HepG2 (cell line): Measurements from ENCODE around the gene RGN. TPM values are rescaled to one million over a fixed set of nuclear protein-coding genes. Genes with fewer than 3 reads are reported as not detected.

Experiments used
- FOXP1 ChIP-seq, 2 experiments: fragments of 450-650 bp in 1 of 2; IDR thresholded peaks; 2 replicates each; pipeline ENCODE4 v1.6.1; 2017 to 2018; ENCODE audit warnings: antibody characterized with exemption in 1 of 2
- JDP2 ChIP-seq: sonication (generic); formaldehyde crosslinking; IDR thresholded peaks from 2 replicates; pipeline ENCODE4 v1.8.1; 2022; ENCODE audit warnings: missing genetic modification reagents, borderline replicate concordance
- KLF12 ChIP-seq: sonication (generic); formaldehyde crosslinking; IDR thresholded peaks from 2 replicates; pipeline ENCODE4 v1.4.0; 2020; ENCODE audit warnings: missing genetic modification reagents, borderline replicate concordance
- MAFG ChIP-seq: sonication (generic); formaldehyde crosslinking; IDR thresholded peaks from 2 replicates; pipeline ENCODE4 v1.5.1; 2020; ENCODE audit warnings: mild to moderate bottlenecking, missing genetic modification reagents
- NR2F2 ChIP-seq: IDR thresholded peaks from 2 replicates; pipeline ENCODE4 v1.6.1; 2012; ENCODE audit warnings: low read depth, inconsistent platforms, borderline replicate concordance
- PRMT3 ChIP-seq: sonication (generic); formaldehyde crosslinking; IDR thresholded peaks from 2 replicates; pipeline ENCODE4 v1.8.1; 2022; ENCODE audit warnings: low read depth, mild to moderate bottlenecking, moderate library complexity, missing genetic modification reagents, borderline replicate concordance
- SATB2 ChIP-seq: sonication (generic); formaldehyde crosslinking; IDR thresholded peaks from 2 replicates; pipeline ENCODE4 v1.5.0; 2020; ENCODE audit warnings: missing genetic modification reagents
- SPEN ChIP-seq: sonication (generic); formaldehyde crosslinking; IDR thresholded peaks from 2 replicates; pipeline ENCODE4 v1.5.1; 2020; ENCODE audit warnings: low read depth, mild to moderate bottlenecking, missing genetic modification reagents
- U2AF1 ChIP-seq: fragments of 200-400 bp; formaldehyde crosslinking; optimal IDR thresholded peaks from 2 replicates; pipeline ENCODE3; 2017; ENCODE audit warnings: mild to moderate bottlenecking, low read depth, low read length
- ZKSCAN1 ChIP-seq: fragments of 150-350 bp; IDR thresholded peaks from 2 replicates; pipeline ENCODE4 v1.6.1; 2014; ENCODE audit warnings: low read length
- ZNF10 ChIP-seq: sonication (generic); formaldehyde crosslinking; IDR thresholded peaks from 2 replicates; pipeline ENCODE4 v1.4.0; 2020; ENCODE audit warnings: mild to moderate bottlenecking, low read depth, missing genetic modification reagents, borderline replicate concordance
- ZNF138 ChIP-seq: sonication (generic); formaldehyde crosslinking; IDR thresholded peaks from 2 replicates; pipeline ENCODE4 v1.5.0; 2020; ENCODE audit warnings: mild to moderate bottlenecking, low read depth, missing genetic modification reagents
- ZNF142 ChIP-seq: sonication (generic); formaldehyde crosslinking; IDR thresholded peaks from 2 replicates; pipeline ENCODE4 v1.4.0; 2020; ENCODE audit warnings: missing genetic modification reagents
- ZNF350 ChIP-seq: sonication (generic); formaldehyde crosslinking; IDR thresholded peaks from 2 replicates; pipeline ENCODE4 v1.4.0; 2020; ENCODE audit warnings: mild to moderate bottlenecking, low read depth, missing genetic modification reagents, borderline replicate concordance
- ZNF616 ChIP-seq: sonication (generic); formaldehyde crosslinking; IDR thresholded peaks from 2 replicates; pipeline ENCODE4 v1.5.0; 2020; ENCODE audit warnings: low read depth, mild to moderate bottlenecking, missing genetic modification reagents
- ZSCAN29 ChIP-seq: sonication (generic); formaldehyde crosslinking; conservative IDR thresholded peaks from 2 replicates; pipeline ENCODE4 v1.4.0; 2020; ENCODE audit warnings: mild to moderate bottlenecking, missing genetic modification reagents
- ZSCAN9 ChIP-seq: IDR thresholded peaks from 2 replicates; pipeline ENCODE4 v1.6.1; 2016; ENCODE audit warnings: borderline replicate concordance
- polyA plus RNA-seq, 8 experiments: library from polyadenylated mRNA; depleted of rRNA in 3 of 8; stranded (reverse) in 7 of 8; unstranded in 1 of 8; fragments of >200 nt; fragmentation: Illumina TruSeq in 4 of 8; extraction: Trizol in 4 of 8; gene quantifications; 2 replicates each; pipeline versions ENCODE4 v1.2.1 to v1.2.3, GENCODE V29; 2011 to 2016; ENCODE audit warnings: low read depth in 4 of 8, missing spikeins in 1 of 8, mixed read lengths in 1 of 8; ENCODE audit not compliant: insufficient read depth in 1 of 8
- total RNA-seq, 5 experiments: library from RNA; depleted of rRNA; stranded (reverse); fragments of >200 nt; fragmentation: Illumina TruSeq; extraction: Trizol; gene quantifications; 2 replicates each; pipeline ENCODE4 v1.2.3, GENCODE V29; 2016; ENCODE audit warnings: low read depth in 1 of 5
- TF ChIP-seq, protein P1 (sequence below): sonication (generic); formaldehyde crosslinking; IDR thresholded peaks from 2 replicates; pipeline ENCODE4 v1.4.0; 2020; ENCODE audit warnings: missing genetic modification reagents, low read depth, mild to moderate bottlenecking, borderline replicate concordance
- TF ChIP-seq, protein P2 (sequence below): sonication (generic); formaldehyde crosslinking; IDR thresholded peaks from 2 replicates; pipeline ENCODE4 v1.4.0; 2020; ENCODE audit warnings: missing genetic modification reagents
- TF ChIP-seq, protein P3 (sequence below): IDR thresholded peaks from 2 replicates; pipeline ENCODE4 v1.6.1; 2012; ENCODE audit warnings: low read depth, low read length, improper control_type of control experiment

The RGN gene
- total and polyA plus RNA-seq, 2 of the 13 experiments (the other 11 are each of a cell fraction or from before 2014, with no cell fraction given), result 19.6 to 74.4 TPM

DNA sequence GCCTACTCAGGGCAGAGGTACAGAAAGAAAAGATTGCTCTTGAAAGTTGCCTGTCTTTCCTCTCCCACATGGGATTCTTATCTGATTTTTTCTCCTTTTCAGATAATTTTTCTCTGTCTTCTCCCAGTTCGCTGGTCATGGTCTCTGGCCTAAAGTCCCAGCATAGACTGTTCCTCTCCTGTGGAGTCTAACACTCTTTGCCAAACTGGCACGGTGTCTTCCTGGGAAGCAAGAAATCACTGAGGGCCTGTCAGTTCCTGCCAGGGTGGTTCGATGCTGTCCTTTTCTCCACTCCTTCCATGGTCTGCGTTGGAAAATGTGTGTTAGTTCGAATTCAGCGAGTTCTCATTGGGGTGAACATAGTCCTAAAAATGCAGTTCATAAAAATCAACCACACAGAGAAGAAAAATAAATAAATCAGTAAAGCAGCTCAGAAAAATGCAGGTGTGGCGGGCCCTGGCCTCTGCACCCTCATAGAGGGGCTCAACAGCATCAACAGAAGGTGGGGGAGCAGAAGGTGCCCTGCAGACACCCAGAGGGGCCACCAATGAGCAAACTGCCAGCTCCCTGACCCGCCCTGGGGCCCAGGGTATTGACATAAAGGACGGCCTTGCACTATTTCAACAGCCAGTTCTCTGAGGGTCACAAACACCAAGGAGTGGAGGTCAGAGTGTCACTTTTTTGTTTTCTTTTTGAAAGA lies 2.1 kb downstream of the RGN start (continued):
- TF ChIP-seq SATB2 (CRISPR knock-in tag), result no peak
- no peak for TF ChIP-seq ZSCAN9 (CRISPR knock-in tag)
- peak; percentile 43; the same call in 1 of the 2 replicates for TF ChIP-seq SPEN
- TF ChIP-seq FOXP1 (IDR thresholded peaks at IDR 0.05), result no peak
- TF ChIP-seq FOXP1 (CRISPR knock-in tag; IDR thresholded peaks at IDR 0.05), result peak; percentile 89
- no peak for TF ChIP-seq KLF12 (CRISPR knock-in tag)
- TF ChIP-seq ZNF616 (CRISPR knock-in tag), result no peak
- TF ChIP-seq, protein P1, sequence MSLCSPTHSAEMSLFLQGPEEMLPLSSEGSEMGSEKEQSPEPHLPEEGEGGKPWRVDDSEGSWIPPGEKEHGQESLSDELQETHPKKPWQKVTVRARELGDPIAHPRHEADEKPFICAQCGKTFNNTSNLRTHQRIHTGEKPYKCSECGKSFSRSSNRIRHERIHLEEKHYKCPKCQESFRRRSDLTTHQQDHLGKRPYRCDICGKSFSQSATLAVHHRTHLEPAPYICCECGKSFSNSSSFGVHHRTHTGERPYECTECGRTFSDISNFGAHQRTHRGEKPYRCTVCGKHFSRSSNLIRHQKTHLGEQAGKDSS, result no peak
- TF ChIP-seq ZNF350, result no peak; the same call in 1 of the 2 replicates
- no peak for TF ChIP-seq PRMT3
- TF ChIP-seq ZNF138 (CRISPR knock-in tag), result no peak
- TF ChIP-seq NR2F2, result peak; percentile 98
- TF ChIP-seq, protein P2, sequence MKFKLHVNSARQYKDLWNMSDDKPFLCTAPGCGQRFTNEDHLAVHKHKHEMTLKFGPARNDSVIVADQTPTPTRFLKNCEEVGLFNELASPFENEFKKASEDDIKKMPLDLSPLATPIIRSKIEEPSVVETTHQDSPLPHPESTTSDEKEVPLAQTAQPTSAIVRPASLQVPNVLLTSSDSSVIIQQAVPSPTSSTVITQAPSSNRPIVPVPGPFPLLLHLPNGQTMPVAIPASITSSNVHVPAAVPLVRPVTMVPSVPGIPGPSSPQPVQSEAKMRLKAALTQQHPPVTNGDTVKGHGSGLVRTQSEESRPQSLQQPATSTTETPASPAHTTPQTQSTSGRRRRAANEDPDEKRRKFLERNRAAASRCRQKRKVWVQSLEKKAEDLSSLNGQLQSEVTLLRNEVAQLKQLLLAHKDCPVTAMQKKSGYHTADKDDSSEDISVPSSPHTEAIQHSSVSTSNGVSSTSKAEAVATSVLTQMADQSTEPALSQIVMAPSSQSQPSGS (CRISPR knock-in tag), result peak; percentile 76; the same call in 1 of the 2 replicates
- TF ChIP-seq ZNF10, result no peak
- no peak for TF ChIP-seq JDP2 (CRISPR knock-in tag)
- no peak for TF ChIP-seq ZSCAN29
- TF ChIP-seq MAFG (CRISPR knock-in tag), result no peak
- TF ChIP-seq ZKSCAN1, result no peak
- no peak for TF ChIP-seq U2AF1
- no peak for TF ChIP-seq ZNF142 (CRISPR knock-in tag)
- TF ChIP-seq, protein P3, sequence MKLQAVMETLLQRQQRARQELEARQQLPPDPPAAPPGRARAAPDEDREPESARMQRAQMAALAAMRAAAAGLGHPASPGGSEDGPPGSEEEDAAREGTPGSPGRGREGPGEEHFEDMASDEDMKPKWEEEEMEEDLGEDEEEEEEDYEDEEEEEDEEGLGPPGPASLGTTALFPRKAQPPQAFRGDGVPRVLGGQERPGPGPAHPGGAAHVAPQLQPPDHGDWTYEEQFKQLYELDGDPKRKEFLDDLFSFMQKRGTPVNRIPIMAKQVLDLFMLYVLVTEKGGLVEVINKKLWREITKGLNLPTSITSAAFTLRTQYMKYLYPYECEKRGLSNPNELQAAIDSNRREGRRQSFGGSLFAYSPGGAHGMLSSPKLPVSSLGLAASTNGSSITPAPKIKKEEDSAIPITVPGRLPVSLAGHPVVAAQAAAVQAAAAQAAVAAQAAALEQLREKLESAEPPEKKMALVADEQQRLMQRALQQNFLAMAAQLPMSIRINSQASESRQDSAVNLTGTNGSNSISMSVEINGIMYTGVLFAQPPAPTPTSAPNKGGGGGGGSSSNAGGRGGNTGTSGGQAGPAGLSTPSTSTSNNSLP, result no peak
